Liver (tissue), 3 donors: ENCODE measurements around the gene P2RX5.

Experiments
- CTCF ChIP-seq: fragments of 150-350 bp; IDR thresholded peaks from 2 replicates; pipeline ENCODE4 v1.5.1; 2017; ENCODE audit warnings: improper control_type of control experiment, low read depth, low read length; ENCODE audit not compliant: missing input control
- FOXA2 ChIP-seq: IDR thresholded peaks from 2 replicates; pipeline ENCODE4 v1.6.1; 2016; ENCODE audit warnings: antibody characterized with exemption
- GABPA ChIP-seq, 2 donors: IDR thresholded peaks in 1 of 2; conservative IDR thresholded peaks in 1 of 2; 2 replicates each; pipeline ENCODE4 v1.6.1; 2016; ENCODE audit warnings: antibody characterized with exemption in 2 of 2, mild to moderate bottlenecking in 1 of 2, moderate library complexity in 1 of 2
- MAX ChIP-seq: IDR thresholded peaks from 2 replicates; pipeline ENCODE4 v1.6.1; 2016; ENCODE audit warnings: antibody characterized with exemption
- RAD21 ChIP-seq, 2 donors: IDR thresholded peaks; 2 replicates each; pipeline ENCODE4 v1.6.1; 2016; ENCODE audit warnings: antibody characterized with exemption in 2 of 2, mild to moderate bottlenecking in 2 of 2
- REST ChIP-seq: IDR thresholded peaks from 2 replicates; pipeline ENCODE4 v1.6.1; 2016; ENCODE audit warnings: antibody characterized with exemption, mild to moderate bottlenecking
- SP1 ChIP-seq: IDR thresholded peaks from 2 replicates; pipeline ENCODE4 v1.6.1; 2018; ENCODE audit warnings: antibody characterized with exemption, mild to moderate bottlenecking
- TAF1 ChIP-seq: conservative IDR thresholded peaks from 2 replicates; pipeline ENCODE4 v1.6.1; 2016; ENCODE audit warnings: antibody characterized with exemption, mild to moderate bottlenecking
- YY1 ChIP-seq: IDR thresholded peaks from 2 replicates; pipeline ENCODE4 v1.6.1; 2016; ENCODE audit warnings: antibody characterized with exemption, mild to moderate bottlenecking
- donor health status: healthy.
- donor health status: healthy.

GRCh38 chr17:3681057-3681456 is 14.9 kb downstream of the P2RX5 start:
- no peak for TF ChIP-seq CTCF
- no peak for TF ChIP-seq SP1
- TF ChIP-seq MAX = no peak
- no peak for TF ChIP-seq GABPA (IDR thresholded peaks at IDR 0.05 in 1 of 2, conservative IDR thresholded peaks at IDR 0.05 in 1 of 2)
- no peak for TF ChIP-seq REST
- TF ChIP-seq RAD21 (IDR thresholded peaks at IDR 0.05) = no peak
- TF ChIP-seq TAF1 = no peak
- no peak for TF ChIP-seq FOXA2
- no peak for TF ChIP-seq YY1
